Natural killer cell (primary cell): ENCODE data around the gene ADGB. TPM values are rescaled to one million over a fixed set of nuclear protein-coding genes. Genes with fewer than 3 reads are reported as not detected.

Source experiments
- ATAC-seq, 3 donors: fragments of 150-1000 bp in 2 of 3; fragments of 200-7000 bp in 1 of 3; cut with Tn5 transposase; 1 replicate in 1 of 3; 2 replicates in 2 of 3; pipeline ENCODE4 v1.10.0; 2021; ENCODE audit warnings: mild to moderate bottlenecking in 2 of 3, moderate library complexity in 2 of 3
- DNase-seq, 2 donors: peaks; one replicate each; pipeline versions ENCODE4 v3.0.0 to v3.0.0-alpha.2; 2013 to 2021; ENCODE audit warnings: mixed read lengths in 1 of 2
- H3K27ac ChIP-seq: one replicate; pipeline ENCODE4 v1.5.1; 2013; ENCODE audit warnings: mild to moderate bottlenecking, low read length
- H3K27me3 ChIP-seq: one replicate; pipeline ENCODE4 v1.6.1; 2013; ENCODE audit warnings: low read length; ENCODE audit not compliant: control insufficient read depth, insufficient read depth
- H3K36me3 ChIP-seq: one replicate; pipeline ENCODE4 v1.6.1; 2013; ENCODE audit warnings: low read length; ENCODE audit not compliant: control insufficient read depth, insufficient read depth
- H3K4me1 ChIP-seq: one replicate; pipeline ENCODE4 v1.6.1; 2013; ENCODE audit warnings: low read length; ENCODE audit not compliant: control insufficient read depth, insufficient read depth
- H3K4me3 ChIP-seq: one replicate; pipeline ENCODE4 v1.5.1; 2013; ENCODE audit warnings: low read length
- H3K9me3 ChIP-seq: one replicate; pipeline ENCODE4 v1.6.1; 2013; ENCODE audit warnings: low read length; ENCODE audit not compliant: control insufficient read depth, insufficient read depth
- H3K27ac Mint-ChIP-seq, 2 donors: one replicate each; pipeline ENCODE4 v1.8.0; 2022; ENCODE audit warnings: mild to moderate bottlenecking in 2 of 2, mixed read lengths in 2 of 2, moderate library complexity in 1 of 2
- H3K27me3 Mint-ChIP-seq, 2 donors: one replicate each; pipeline ENCODE4 v1.8.0; 2022; ENCODE audit warnings: low read depth in 2 of 2, mixed read lengths in 2 of 2
- H3K36me3 Mint-ChIP-seq: one replicate; pipeline ENCODE4 v1.8.0; 2022; ENCODE audit warnings: mixed read lengths
- H3K4me1 Mint-ChIP-seq, 2 donors: one replicate each; pipeline ENCODE4 v1.8.0; 2022; ENCODE audit warnings: mixed read lengths in 2 of 2
- H3K4me3 Mint-ChIP-seq: one replicate; pipeline ENCODE4 v1.8.0; 2022; ENCODE audit warnings: mild to moderate bottlenecking, moderate library complexity, mixed read lengths
- H3K9me3 Mint-ChIP-seq, 2 donors: one replicate each; pipeline ENCODE4 v1.8.0; 2022; ENCODE audit warnings: mixed read lengths in 2 of 2
- CTCF ChIP-seq: fragments of 200-600 bp; IDR thresholded peaks from one replicate; pipeline ENCODE4 v1.8.0; 2022; ENCODE audit warnings: antibody characterized with exemption
- whole genome bisulfite sequencing: methylation state at CpG from one replicate; pipeline ENCODE4 v1.1.7; 2013; ENCODE audit warnings: missing lambda C conversion rate; ENCODE audit not compliant: insufficient coverage; 5-methylcytosine and 5-hydroxymethylcytosine counted together
- intact Hi-C: fragments of 100-400 bp; cut with micrococcal nuclease; formaldehyde crosslinking; loops from one replicate; pipeline ENCODE4 v1.14.2; 2022
- total RNA-seq, 4 donors: library from RNA; stranded (reverse); fragments of 120-200 nt in 1 of 4; gene quantifications; one replicate each; pipeline versions ENCODE4 v1.2.3 to v1.2.4, GENCODE V29; 2013 to 2022

The ADGB gene
- total RNA-seq, 3 donors from 2014 or later (not counting 1 experiment from before 2014, with no cell fraction given) = not detected

- intact Hi-C loops = no loop called here
- no peak overlapping the region for H3K4me3 ChIP-seq
- H3K9me3 ChIP-seq = no peaks in the 10 kb centered on the region
- no peaks in the 10 kb centered on the region for H3K27me3 ChIP-seq
- TF ChIP-seq CTCF = no peak
- whole genome bisulfite sequencing = 75% methylated on average over 1 of the region's 1 CpG
- H3K36me3 Mint-ChIP-seq = no peaks in the 10 kb centered on the region
- H3K4me1 ChIP-seq = no peaks in the 10 kb centered on the region
- H3K4me3 Mint-ChIP-seq = no peak overlapping the region
- ATAC-seq = no peak
- H3K27ac ChIP-seq = no peak overlapping the region
- DNase-seq = no peak
- H3K9me3 Mint-ChIP-seq = peaks cover 3 to 6% of the 10 kb centered on the region in 2 donors
- H3K27me3 Mint-ChIP-seq = no peaks in the 10 kb centered on the region
- H3K27ac Mint-ChIP-seq = no peak overlapping the region
- no peaks in the 10 kb centered on the region for H3K36me3 ChIP-seq
- no peaks in the 10 kb centered on the region for H3K4me1 Mint-ChIP-seq
These were observed 241.4 kb downstream of the ADGB start for GRCh38 chr6:146840216-146840615.

DNA sequence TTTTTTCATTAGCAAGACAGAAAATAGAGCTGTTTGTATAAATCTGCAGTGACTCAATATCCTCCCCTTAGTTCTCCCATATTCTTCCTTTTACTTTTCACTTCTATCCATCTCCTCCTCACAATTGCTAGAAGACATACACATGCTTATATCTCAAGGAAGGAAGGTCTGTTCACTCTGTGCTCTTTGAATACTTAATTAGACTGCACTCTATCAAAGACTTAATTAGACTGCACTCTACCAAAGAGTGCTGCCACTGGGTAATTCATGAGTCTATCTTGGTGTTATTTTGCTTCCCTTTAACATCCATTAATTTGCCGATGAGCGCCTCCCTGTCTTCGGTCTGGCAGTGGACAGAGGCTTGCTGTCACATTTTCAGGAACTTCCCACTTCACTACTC lies 241.9 kb downstream of the ADGB start:
- H3K27ac ChIP-seq = no peak overlapping the region
- H3K36me3 Mint-ChIP-seq = no peaks in the 10 kb centered on the region
- peaks cover 5 to 6% of the 10 kb centered on the region in 2 donors for H3K9me3 Mint-ChIP-seq
- no peaks in the 10 kb centered on the region for H3K36me3 ChIP-seq
- intact Hi-C loops = no loop called here
- H3K27ac Mint-ChIP-seq = no peak overlapping the region
- no peaks in the 10 kb centered on the region for H3K27me3 Mint-ChIP-seq
- WGBS = 100% methylated on average over 3 of the region's 3 CpGs
- DNase-seq = no peak
- H3K9me3 ChIP-seq = no peaks in the 10 kb centered on the region
- H3K4me1 ChIP-seq = no peaks in the 10 kb centered on the region
- no peak overlapping the region for H3K4me3 Mint-ChIP-seq
- H3K4me3 ChIP-seq = no peak overlapping the region
- TF ChIP-seq CTCF = no peak
- no peaks in the 10 kb centered on the region for H3K27me3 ChIP-seq
- no peak for ATAC-seq
- no peaks in the 10 kb centered on the region for H3K4me1 Mint-ChIP-seq

DNA sequence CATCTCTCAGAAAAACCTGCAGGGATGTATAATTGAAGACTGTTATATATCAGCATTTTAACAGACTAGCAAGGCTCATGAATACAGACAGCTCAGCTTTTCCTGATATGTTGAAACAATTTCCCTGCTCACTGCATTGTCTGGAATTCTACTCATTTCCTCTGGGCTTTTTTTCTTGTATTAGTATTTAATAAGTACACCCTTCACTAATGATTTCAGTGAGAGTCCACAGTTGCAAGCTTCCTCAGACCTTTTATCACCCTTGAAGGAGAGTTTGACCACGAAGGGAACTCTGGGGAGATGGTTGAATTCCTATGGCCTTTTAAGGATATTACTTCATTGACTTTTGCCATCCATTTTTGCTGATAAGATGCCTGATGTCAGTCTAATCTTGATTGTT lies 248.7 kb downstream of the ADGB start:
- no peak overlapping the region for H3K4me3 Mint-ChIP-seq
- no peak overlapping the region for H3K4me3 ChIP-seq
- intact Hi-C loops = no loop called here
- H3K27me3 ChIP-seq = no peaks in the 10 kb centered on the region
- DNase-seq = no peak
- peaks cover 0 to 6% of the 10 kb centered on the region in 2 donors for H3K9me3 Mint-ChIP-seq
- H3K36me3 Mint-ChIP-seq = no peaks in the 10 kb centered on the region
- WGBS = 67% methylated on average over 1 of the region's 1 CpG
- no peaks in the 10 kb centered on the region for H3K36me3 ChIP-seq
- TF ChIP-seq CTCF = no peak
- H3K27me3 Mint-ChIP-seq = peaks cover 3 to 8% of the 10 kb centered on the region in 2 donors
- ATAC-seq = no peak
- H3K27ac Mint-ChIP-seq = no peak overlapping the region
- peaks cover 10% of the 10 kb centered on the region for H3K4me1 ChIP-seq
- no peaks in the 10 kb centered on the region for H3K9me3 ChIP-seq
- no peak overlapping the region for H3K27ac ChIP-seq
- peaks cover 24% of the 10 kb centered on the region in 2 donors for H3K4me1 Mint-ChIP-seq

DNA sequence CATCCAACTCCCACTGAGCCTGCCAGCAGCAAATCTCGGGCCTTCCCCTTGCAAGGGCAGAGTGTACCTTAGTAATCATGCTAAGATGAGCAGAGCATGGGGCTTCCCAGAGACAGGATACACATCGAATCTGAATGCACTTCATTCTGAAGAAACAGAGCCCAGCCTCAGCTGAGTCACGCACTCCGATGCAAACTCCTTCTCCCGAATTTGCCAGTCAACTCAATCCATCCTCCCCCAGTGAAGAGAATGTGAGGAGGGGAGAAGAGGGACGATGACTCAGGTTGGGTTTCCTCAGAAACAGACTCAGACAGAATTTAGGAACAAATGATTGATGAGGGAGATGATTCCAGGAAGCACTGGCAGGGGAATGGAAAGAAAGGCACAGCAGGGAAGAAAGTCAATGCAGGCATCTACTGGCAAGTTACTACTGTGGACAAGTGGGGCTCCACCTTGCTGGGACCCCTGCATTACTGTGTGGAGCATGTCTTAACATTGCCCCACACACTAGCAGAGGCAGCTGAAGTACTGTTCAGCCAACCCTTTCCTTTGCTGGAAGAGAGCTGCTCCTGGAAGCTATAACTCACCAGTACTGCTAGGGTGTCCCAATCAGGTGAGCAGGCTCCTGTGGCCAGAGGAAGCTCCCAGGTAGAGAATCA lies 251.6 kb downstream of the ADGB start:
- DNase-seq (no peak), ATAC-seq (no peak)
- Histone ChIP-seq H3K4me3 (no peak overlapping the region), H3K27ac (no peak overlapping the region), H3K9me3 (no peaks in the 10 kb centered on the region), H3K27me3 (no peaks in the 10 kb centered on the region), H3K4me1 (peaks cover 10% of the 10 kb centered on the region), H3K36me3 (no peaks in the 10 kb centered on the region)
- Mint-ChIP-seq H3K27me3 (peaks cover 3 to 8% of the 10 kb centered on the region in 2 donors), H3K27ac (no peak overlapping the region), H3K36me3 (no peaks in the 10 kb centered on the region), H3K4me3 (no peak overlapping the region), H3K9me3 (peaks cover 0 to 6% of the 10 kb centered on the region in 2 donors), H3K4me1 (peaks cover 30% of the 10 kb centered on the region in 2 donors)
- 55% methylated on average over 3 of the region's 6 CpGs for WGBS
- intact Hi-C loops = no loop called here
- TF ChIP-seq CTCF = no peak
